Measurements from ENCODE around the gene EEF2KMT.
A peak's percentile ranks its signal among the peaks of the same experiment; 100 is the strongest.
"Not testable (repeated sequence)": the region's sequence is repeated elsewhere in the genome, so short reads cannot be mapped to it uniquely, and the experiment has no call there.

Gene EEF2KMT, protein sequence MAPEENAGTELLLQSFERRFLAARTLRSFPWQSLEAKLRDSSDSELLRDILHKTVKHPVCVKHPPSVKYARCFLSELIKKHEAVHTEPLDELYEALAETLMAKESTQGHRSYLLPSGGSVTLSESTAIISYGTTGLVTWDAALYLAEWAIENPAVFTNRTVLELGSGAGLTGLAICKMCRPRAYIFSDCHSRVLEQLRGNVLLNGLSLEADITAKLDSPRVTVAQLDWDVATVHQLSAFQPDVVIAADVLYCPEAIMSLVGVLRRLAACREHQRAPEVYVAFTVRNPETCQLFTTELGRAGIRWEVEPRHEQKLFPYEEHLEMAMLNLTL

DNA sequence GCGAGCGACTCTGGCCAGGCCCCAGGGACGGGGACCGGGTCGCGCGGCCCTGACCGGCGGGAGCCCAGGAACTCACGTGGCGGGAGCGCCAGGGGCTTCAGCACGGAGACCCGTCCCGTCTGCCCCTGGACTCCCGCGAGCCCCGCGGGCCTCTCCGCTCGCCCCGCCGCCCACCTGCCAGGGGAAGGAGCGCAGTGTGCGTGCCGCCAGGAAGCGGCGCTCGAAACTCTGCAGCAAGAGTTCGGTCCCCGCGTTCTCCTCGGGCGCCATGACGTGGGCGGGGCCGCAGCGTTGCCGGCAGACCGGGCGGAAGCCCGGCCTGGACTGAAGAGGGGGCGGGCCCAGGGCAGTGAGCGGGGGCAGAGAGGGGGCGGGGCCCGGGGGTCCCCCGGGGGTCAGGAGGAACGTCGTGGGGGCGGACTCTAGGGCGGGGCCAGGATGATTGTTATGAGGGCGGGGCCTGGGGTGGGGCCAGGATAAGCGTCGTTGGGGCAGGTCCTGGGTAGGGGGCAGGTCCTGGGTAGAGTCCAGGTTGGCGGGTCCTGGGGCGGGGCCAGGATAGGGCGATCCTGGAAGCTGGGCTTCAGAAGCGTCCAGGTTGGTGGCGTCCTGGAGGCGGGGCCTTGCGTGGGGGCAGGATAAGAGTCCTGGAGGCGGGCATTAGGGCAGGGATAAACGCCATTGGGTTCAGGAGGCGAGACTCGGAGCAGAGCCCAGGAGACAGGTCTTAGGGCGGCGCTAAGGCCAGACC, at the start of gene EEF2KMT:
Gene EEF2KMT (minus strand): TSS at position 326 of the 751 bp plus-strand sequence. CDS start 56 bp downstream, at position 270.
- H3K27ac ChIP-seq (ENCODE audit: low read depth, low read length): peak within 1 kb of the TSS; percentile 83
- not testable (repeated sequence) for H3K9ac ChIP-seq (ENCODE audit: low read length); H3K27me3 ChIP-seq (ENCODE audit: control insufficient read depth, insufficient read depth, low read length); H3K36me3 ChIP-seq (ENCODE audit: control insufficient read depth, insufficient read depth, low read length); H3K4me1 ChIP-seq (ENCODE audit: control insufficient read depth, insufficient read depth, low read length)
- peak within 1 kb of the TSS; percentile 71 for H3K4me3 ChIP-seq (ENCODE audit: low read length)

DNA sequence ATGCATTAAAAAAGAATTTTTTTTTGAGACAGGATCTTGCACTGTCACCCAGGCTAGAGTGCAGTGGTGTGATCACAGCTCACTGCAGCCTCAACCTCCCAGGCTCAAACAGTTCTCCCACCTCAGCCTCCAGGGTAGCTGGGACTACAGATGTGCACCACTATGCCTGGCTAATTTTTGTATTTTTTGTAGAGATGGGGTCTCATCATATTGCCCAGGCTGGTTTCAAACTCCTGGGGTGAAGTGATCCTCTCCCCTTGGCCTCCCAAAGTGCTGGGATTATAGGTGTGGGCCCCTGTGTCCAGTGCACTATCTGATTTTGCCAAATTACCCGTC, 47.0 kb upstream of the EEF2KMT start:
- not testable (repeated sequence) for H3K27ac ChIP-seq (ENCODE audit: low read depth, low read length); H3K4me3 ChIP-seq (ENCODE audit: low read length); H3K4me1 ChIP-seq (ENCODE audit: control insufficient read depth, insufficient read depth, low read length); H3K27me3 ChIP-seq (ENCODE audit: control insufficient read depth, insufficient read depth, low read length); H3K36me3 ChIP-seq (ENCODE audit: control insufficient read depth, insufficient read depth, low read length); H3K9ac ChIP-seq (ENCODE audit: low read length)

DNA sequence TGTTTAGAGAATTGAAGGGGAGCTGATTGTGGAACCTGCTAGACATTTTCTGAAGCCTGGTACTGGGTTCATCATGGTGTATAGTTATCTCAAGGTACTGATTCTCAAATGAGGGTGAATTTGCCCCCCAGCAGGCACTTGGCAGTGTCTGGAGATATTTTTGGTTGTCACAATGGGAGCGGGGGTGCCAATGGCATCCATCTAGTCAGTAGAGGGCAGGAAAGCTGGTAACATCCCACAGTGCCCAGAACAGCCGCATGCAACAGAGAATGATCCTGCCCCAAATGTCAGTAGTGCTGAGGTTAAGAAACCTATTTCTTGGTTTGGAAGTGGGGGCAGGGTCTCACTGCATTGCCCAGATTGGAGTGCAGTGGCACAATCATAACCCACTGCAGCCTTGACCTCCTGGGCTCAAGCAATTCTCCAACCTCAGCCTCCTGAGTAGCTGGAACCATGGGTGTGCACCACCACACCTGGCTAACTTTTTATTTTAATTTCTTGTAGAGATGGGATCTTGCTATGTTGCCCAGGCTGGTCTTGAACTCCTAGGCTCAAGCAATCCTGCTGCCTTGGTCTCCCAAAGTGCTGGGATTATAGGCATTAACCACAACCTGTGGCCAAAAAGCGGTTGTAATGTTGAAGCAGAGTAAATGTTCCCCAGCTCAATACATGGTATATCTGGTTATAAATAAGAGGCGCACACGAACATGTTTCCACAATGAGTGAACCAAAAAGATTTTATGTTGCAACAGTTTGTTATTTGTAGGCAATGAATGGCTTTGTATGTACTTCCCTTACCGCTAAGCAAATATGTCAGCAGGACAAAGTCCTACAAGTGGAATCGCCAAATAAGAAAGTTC, 46.4 kb upstream of the EEF2KMT start:
- no peak overlapping the region for H3K9ac ChIP-seq (ENCODE audit: low read length)
- no peak overlapping the region for H3K4me3 ChIP-seq (ENCODE audit: low read length)
- H3K27me3 ChIP-seq (ENCODE audit: control insufficient read depth, insufficient read depth, low read length): no peaks in the 10 kb centered on the region
- H3K27ac ChIP-seq (ENCODE audit: low read depth, low read length): no peak overlapping the region
- H3K4me1 ChIP-seq (ENCODE audit: control insufficient read depth, insufficient read depth, low read length): no peaks in the 10 kb centered on the region
- H3K36me3 ChIP-seq (ENCODE audit: control insufficient read depth, insufficient read depth, low read length): no peaks in the 10 kb centered on the region

DNA sequence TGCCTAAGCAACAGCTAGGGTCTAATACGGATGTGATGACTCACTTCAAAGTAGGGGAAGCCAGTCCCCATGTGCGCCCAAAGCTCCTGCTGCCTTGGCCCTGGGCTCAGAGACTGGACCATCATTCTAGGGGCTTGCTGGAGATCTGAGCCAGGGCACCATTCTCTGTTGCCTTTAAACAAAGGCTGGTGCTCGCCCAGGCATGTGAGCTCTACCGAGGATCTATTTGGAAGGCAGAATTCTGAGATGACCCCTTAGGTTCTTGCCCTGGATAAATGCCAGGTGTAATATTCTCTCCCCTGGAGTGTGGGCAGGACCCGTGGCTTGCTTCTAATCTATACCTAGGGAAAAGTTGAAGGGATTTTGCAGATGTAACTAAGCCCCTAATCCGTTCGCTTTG, 42.6 kb upstream of the EEF2KMT start:
- not testable (repeated sequence) for H3K27me3 ChIP-seq (ENCODE audit: control insufficient read depth, insufficient read depth, low read length); H3K4me3 ChIP-seq (ENCODE audit: low read length); H3K27ac ChIP-seq (ENCODE audit: low read depth, low read length); H3K36me3 ChIP-seq (ENCODE audit: control insufficient read depth, insufficient read depth, low read length); H3K9ac ChIP-seq (ENCODE audit: low read length); H3K4me1 ChIP-seq (ENCODE audit: control insufficient read depth, insufficient read depth, low read length)

DNA sequence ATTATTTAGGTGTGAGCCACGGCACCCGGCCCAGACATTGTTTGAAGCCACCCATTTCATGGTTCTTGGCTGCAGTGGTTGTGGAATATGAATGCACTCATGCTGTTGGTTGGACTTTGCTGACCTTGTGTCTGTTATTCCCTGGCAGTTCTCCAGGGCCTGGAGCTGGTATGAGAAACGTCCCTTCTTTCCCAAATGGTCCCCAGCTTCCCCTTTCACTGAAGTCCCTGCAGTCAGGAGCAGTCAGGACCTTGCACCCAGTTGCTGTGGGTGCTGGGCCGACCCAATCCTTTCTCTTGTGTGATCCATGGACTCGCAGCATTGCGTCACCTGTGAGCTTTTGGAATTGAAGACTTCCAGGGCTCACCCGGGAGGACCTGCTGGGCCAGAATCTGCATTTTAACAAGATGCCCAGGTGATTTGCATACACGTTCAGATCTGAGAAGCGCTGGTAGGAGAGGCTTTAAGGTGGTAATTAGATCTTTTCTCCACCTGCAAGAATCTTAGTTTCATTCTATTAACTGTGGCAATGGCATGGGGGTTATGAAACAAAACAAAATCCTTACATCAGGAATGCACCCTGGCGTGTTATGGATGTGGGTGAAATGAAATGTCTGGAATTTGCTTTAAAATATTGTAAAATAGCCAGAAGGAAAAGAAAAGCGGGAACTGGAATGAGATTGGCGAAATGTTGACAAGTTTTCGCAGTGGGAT, 37.3 kb upstream of the EEF2KMT start:
- not testable (repeated sequence) for H3K27ac ChIP-seq (ENCODE audit: low read depth, low read length); H3K27me3 ChIP-seq (ENCODE audit: control insufficient read depth, insufficient read depth, low read length); H3K4me3 ChIP-seq (ENCODE audit: low read length); H3K9ac ChIP-seq (ENCODE audit: low read length); H3K36me3 ChIP-seq (ENCODE audit: control insufficient read depth, insufficient read depth, low read length); H3K4me1 ChIP-seq (ENCODE audit: control insufficient read depth, insufficient read depth, low read length)

DNA sequence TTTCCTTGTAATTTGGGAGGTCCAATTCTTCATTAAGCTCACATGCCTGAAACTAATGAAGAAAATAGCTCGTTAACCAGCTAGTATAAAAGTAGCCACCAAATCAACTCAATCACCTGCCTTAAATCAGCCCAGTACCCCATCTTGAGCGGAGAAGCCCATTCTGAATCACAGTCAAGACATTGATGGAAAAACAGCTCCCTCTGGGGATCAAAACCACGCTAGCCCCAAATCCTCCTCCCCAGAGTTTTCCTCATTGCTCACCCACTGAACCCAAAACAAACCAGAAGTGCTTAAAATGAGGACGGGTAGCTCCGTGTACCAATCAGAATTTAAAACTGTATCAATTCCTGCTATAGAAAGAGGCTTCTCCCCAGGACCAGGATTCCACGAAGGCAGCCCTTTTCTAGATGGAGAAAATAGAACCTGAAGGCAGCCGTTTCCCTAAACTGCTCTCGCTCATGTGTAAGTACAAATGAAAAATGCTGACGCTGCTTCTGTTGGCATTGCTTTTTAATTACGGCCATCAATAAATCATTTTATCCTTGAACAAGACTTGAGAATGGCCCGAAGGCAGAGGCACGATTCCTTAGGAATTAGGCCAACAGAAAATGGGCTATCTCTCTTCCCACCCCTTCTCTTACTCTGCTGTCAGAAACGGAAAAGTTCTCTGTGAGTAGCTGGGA, 35.5 kb upstream of the EEF2KMT start:
- H3K27me3 ChIP-seq (ENCODE audit: control insufficient read depth, insufficient read depth, low read length); H3K9ac ChIP-seq (ENCODE audit: low read length); H3K36me3 ChIP-seq (ENCODE audit: control insufficient read depth, insufficient read depth, low read length); H3K27ac ChIP-seq (ENCODE audit: low read depth, low read length); H3K4me3 ChIP-seq (ENCODE audit: low read length); H3K4me1 ChIP-seq (ENCODE audit: control insufficient read depth, insufficient read depth, low read length): not testable (repeated sequence)

DNA sequence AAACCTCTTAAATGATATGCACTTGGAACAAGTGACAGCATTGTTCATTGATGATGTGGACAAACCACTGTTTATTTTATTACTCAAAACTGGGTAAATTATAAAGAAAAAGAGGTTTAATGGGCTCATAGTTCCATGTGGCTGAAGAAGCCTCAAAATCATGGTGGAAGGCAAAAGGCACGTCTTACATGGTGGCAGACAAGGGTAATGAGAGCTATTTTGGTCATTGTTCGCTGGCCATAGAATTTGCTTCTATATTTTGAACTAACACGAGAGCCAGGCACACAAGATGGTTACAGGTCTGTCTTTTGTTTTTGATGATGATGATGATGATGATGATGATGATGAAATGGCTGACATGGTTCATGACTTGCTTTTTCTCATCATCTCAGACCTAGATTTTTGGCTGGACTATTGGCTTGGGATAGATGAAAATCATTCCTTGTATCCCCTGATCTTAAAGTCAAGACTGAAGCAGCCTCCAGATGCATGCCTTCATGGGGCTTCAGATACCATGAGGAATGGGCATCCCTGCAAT, 33.9 kb upstream of the EEF2KMT start:
- H3K4me1 ChIP-seq (ENCODE audit: control insufficient read depth, insufficient read depth, low read length): not testable (repeated sequence)

DNA sequence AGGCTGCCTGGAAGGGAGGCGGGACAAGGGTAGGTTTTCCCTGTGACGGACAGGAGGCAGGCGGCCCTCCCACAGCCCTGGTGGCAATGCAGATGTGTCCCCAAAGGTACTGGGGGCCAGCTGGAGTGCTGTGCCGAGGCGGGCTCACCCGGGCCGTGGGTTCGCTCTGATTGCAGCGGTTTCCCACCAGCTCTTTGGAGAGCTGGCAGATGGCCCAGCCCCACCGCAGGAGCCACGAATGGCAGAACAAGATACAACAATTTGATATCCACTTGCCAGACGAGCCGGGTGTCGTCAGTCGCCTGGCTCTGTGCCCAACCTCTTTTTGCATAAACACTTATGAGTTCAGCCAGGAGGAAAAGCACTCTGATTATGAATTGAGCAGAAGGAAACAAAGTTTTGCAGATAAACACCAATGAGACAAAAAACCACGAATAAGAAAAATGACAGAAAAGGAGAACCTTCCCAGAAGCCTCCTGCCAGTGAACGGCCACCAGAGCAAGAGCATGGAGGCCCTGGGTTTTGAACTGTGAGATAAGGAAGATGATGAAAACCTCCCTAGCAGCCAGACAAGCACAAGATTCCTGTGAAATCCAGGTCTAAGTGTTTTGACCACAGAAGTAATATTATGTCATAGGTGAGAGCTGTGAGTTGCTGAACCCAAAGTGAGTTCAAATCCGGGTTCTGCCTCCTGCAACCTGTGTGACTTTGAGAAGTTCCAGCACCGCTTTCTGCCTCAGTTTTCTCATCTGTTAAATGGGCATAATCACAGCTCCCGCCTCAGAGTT, 19.9 kb upstream of the EEF2KMT start:
- H3K27me3 ChIP-seq (ENCODE audit: control insufficient read depth, insufficient read depth, low read length); H3K4me3 ChIP-seq (ENCODE audit: low read length); H3K27ac ChIP-seq (ENCODE audit: low read depth, low read length); H3K4me1 ChIP-seq (ENCODE audit: control insufficient read depth, insufficient read depth, low read length); H3K9ac ChIP-seq (ENCODE audit: low read length); H3K36me3 ChIP-seq (ENCODE audit: control insufficient read depth, insufficient read depth, low read length): not testable (repeated sequence)

More for the DNA sequence above, 33.9 kb upstream of the EEF2KMT start:
- H3K4me3 ChIP-seq (ENCODE audit: low read length); H3K27me3 ChIP-seq (ENCODE audit: control insufficient read depth, insufficient read depth, low read length); H3K36me3 ChIP-seq (ENCODE audit: control insufficient read depth, insufficient read depth, low read length); H3K27ac ChIP-seq (ENCODE audit: low read depth, low read length); H3K9ac ChIP-seq (ENCODE audit: low read length): not testable (repeated sequence)

DNA sequence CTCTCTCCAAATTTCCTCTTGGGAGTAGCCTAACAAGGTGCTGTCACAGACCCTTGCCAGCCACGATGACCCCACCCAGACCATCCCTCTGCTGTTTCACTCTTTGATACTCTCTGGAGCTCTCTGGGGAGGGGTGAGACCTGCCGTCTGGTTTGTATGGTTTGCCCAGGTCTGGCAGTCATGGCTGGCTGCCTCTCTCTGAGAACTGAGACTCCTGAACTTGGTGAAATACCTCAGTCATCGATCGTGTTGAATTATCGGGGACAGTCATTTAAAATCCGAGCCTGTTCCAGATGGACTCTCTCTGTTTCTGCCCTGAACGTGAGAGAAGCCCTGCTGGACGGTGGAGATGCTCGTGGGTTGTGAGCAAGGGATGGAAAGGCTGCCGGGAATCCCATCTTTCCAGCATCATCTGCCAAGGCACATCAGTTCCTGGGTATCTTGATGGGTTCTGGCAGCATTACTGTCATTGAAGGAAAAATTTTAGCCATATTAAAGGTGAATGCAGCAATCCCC, 19.2 kb upstream of the EEF2KMT start:
- not testable (repeated sequence) for H3K4me3 ChIP-seq (ENCODE audit: low read length); H3K9ac ChIP-seq (ENCODE audit: low read length); H3K36me3 ChIP-seq (ENCODE audit: control insufficient read depth, insufficient read depth, low read length); H3K27ac ChIP-seq (ENCODE audit: low read depth, low read length); H3K27me3 ChIP-seq (ENCODE audit: control insufficient read depth, insufficient read depth, low read length); H3K4me1 ChIP-seq (ENCODE audit: control insufficient read depth, insufficient read depth, low read length)

DNA sequence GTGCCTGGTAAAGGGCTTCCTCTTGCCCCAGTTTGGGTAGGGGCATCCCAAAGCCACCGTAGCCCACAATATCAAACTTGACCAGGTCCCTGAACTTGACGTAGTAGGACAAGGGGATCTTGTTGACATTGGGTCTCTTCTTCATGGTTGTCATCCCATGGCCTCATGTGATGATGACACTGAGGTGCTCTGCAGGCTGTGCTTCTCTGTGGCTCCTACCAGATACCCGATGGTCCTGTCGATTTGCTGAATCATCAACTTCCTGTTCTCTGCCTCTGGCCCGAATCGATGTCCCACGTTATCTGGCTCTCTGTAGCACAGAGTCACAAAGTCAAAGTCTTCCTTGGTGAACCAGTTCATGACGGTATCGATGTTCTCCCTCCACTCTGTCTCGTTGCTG, 13.3 kb upstream of the EEF2KMT start:
- H3K9ac ChIP-seq (ENCODE audit: low read length); H3K4me1 ChIP-seq (ENCODE audit: control insufficient read depth, insufficient read depth, low read length); H3K27me3 ChIP-seq (ENCODE audit: control insufficient read depth, insufficient read depth, low read length); H3K36me3 ChIP-seq (ENCODE audit: control insufficient read depth, insufficient read depth, low read length); H3K4me3 ChIP-seq (ENCODE audit: low read length); H3K27ac ChIP-seq (ENCODE audit: low read depth, low read length): not testable (repeated sequence)

Measured in rectal smooth muscle tissue (tissue), 1 donor.